NB4 (cell line): ENCODE results near the gene CSPG4.

Source experiments
- MAX ChIP-seq: IDR thresholded peaks from 2 replicates; pipeline ENCODE4 v1.6.1; 2011; ENCODE audit warnings: low read depth, low read length
- MYC ChIP-seq: IDR thresholded peaks from 2 replicates; pipeline ENCODE4 v1.6.1; 2011; ENCODE audit warnings: low read depth, low read length
- POLR2A ChIP-seq: IDR thresholded peaks from 2 replicates; pipeline ENCODE4 v1.6.1; 2011; ENCODE audit warnings: mild to moderate bottlenecking; ENCODE audit not compliant: insufficient read length; ENCODE audit errors: extremely low read depth
- TF ChIP-seq, protein P1 (sequence below): IDR thresholded peaks from one replicate; pipeline ENCODE4 v1.5.1; 2012; ENCODE audit warnings: low read depth, low read length

DNA sequence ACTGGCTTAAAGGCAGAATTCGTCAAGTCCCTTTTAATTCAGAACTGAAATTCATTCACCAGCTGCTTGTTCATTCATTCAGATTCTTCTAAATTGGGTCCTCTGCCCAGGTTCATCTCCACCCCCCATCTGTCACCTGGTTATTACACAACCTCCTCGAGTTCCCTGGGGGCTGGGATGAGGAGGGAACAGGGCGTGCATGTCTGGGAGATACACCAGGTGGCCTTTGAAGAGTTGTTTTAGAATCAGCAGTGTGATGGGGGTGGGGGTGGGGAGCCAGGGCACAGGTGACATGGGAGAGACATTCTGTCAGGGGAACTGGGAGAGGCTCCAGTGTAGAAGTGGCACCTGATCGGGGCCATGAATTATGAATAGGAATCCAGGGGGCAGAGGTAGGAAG, 56.7 kb downstream of the CSPG4 start:
- TF ChIP-seq, protein P1, sequence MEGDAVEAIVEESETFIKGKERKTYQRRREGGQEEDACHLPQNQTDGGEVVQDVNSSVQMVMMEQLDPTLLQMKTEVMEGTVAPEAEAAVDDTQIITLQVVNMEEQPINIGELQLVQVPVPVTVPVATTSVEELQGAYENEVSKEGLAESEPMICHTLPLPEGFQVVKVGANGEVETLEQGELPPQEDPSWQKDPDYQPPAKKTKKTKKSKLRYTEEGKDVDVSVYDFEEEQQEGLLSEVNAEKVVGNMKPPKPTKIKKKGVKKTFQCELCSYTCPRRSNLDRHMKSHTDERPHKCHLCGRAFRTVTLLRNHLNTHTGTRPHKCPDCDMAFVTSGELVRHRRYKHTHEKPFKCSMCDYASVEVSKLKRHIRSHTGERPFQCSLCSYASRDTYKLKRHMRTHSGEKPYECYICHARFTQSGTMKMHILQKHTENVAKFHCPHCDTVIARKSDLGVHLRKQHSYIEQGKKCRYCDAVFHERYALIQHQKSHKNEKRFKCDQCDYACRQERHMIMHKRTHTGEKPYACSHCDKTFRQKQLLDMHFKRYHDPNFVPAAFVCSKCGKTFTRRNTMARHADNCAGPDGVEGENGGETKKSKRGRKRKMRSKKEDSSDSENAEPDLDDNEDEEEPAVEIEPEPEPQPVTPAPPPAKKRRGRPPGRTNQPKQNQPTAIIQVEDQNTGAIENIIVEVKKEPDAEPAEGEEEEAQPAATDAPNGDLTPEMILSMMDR: no peak
- TF ChIP-seq POLR2A: no peak
- TF ChIP-seq MAX: no peak
- TF ChIP-seq MYC: no peak
